IPS-18a (cell line): ENCODE data around the gene KSR2.

Experiments used
- H3K27ac ChIP-seq: one replicate; pipeline ENCODE4 v1.5.1; 2013; ENCODE audit warnings: low read length
- H3K27me3 ChIP-seq: one replicate; pipeline ENCODE4 v1.6.1; 2013; ENCODE audit warnings: mild to moderate bottlenecking, low read length; ENCODE audit not compliant: control insufficient read depth, insufficient read depth
- H3K36me3 ChIP-seq: one replicate; pipeline ENCODE4 v1.6.1; 2013; ENCODE audit warnings: low read depth, low read length; ENCODE audit not compliant: control insufficient read depth
- H3K4me1 ChIP-seq: one replicate; pipeline ENCODE4 v1.6.1; 2013; ENCODE audit warnings: low read depth, low read length; ENCODE audit not compliant: control insufficient read depth
- H3K4me3 ChIP-seq: one replicate; pipeline ENCODE4 v1.5.1; 2013; ENCODE audit warnings: low read length
- H3K9ac ChIP-seq: one replicate; pipeline ENCODE4 v1.6.1; 2013; ENCODE audit warnings: mild to moderate bottlenecking, low read length, moderate library complexity
- H3K9me3 ChIP-seq: one replicate; pipeline ENCODE4 v1.6.1; 2013; ENCODE audit warnings: low read depth, low read length; ENCODE audit not compliant: control insufficient read depth

Gene KSR2

DNA sequence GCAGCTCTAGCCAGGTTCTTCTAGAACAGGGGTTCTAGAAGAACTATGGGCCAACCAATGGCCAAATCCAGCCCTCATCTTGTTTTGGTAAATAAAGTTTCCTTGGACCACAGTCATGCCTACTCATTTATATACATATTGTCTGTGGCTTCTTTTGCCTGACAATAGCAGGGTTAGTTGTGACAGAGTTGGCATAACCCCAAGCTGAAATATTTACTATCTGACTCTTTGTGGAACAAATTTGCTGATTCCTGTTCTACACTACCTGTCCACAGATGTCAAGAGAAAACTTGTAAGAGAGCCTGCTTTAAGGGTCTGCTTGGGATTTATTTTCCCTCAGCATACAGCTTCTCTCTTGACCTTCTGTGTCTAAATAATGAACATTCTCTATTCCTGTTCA lies 289.0 kb downstream of the KSR2 start:
- Histone ChIP-seq H3K9ac (no peak overlapping the region), H3K4me1 (no peaks in the 10 kb centered on the region), H3K27me3 (no peaks in the 10 kb centered on the region), H3K36me3 (no peaks in the 10 kb centered on the region), H3K9me3 (no peaks in the 10 kb centered on the region), H3K27ac (no peak overlapping the region), H3K4me3 (no peak overlapping the region)

GRCh38 chr12:117674763-117675162 lies 294.0 kb downstream of the KSR2 start:
- Histone ChIP-seq H3K9ac (no peak overlapping the region), H3K27ac (no peak overlapping the region), H3K27me3 (no peaks in the 10 kb centered on the region), H3K9me3 (no peaks in the 10 kb centered on the region), H3K4me1 (peaks cover 3% of the 10 kb centered on the region), H3K36me3 (no peaks in the 10 kb centered on the region), H3K4me3 (no peak overlapping the region)

- H3K27me3 ChIP-seq: no peaks in the 10 kb centered on the region
- H3K4me1 ChIP-seq: peaks cover 3% of the 10 kb centered on the region
- H3K36me3 ChIP-seq: no peaks in the 10 kb centered on the region
- no peak overlapping the region for H3K9ac ChIP-seq
- no peaks in the 10 kb centered on the region for H3K9me3 ChIP-seq
- no peak overlapping the region for H3K27ac ChIP-seq
- H3K4me3 ChIP-seq: no peak overlapping the region
Measured at GRCh38 chr12:117674313-117674712, 294.5 kb downstream of the KSR2 start.

GRCh38 chr12:117671734-117672133 lies 297.1 kb downstream of the KSR2 start:
- Histone ChIP-seq H3K27me3 (no peaks in the 10 kb centered on the region), H3K27ac (no peak overlapping the region), H3K9ac (no peak overlapping the region), H3K9me3 (no peaks in the 10 kb centered on the region), H3K4me1 (peaks cover 3% of the 10 kb centered on the region), H3K4me3 (no peak overlapping the region), H3K36me3 (no peaks in the 10 kb centered on the region)

DNA sequence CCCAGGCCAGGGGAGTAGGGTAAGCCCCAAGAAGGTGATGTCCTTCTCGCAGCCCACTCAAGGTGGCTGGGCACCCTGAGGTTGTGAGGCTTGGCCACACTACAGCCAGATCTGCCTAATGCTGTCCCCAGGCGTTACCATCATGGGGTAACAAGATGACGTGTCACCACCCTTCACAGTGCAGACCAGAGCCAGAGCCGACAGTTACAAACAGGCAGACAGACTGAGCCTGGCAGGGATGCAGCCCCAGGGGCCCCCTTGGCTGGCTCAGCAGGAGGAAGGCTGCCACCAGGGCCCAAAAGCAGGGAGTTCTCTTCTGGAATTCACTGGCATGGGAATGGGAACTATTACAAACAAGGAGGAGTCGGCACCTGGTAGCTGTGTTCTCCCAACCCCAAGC lies 304.6 kb downstream of the KSR2 start:
- no peaks in the 10 kb centered on the region for H3K36me3 ChIP-seq
- no peak overlapping the region for H3K9ac ChIP-seq
- H3K27ac ChIP-seq: no peak overlapping the region
- H3K4me3 ChIP-seq: no peak overlapping the region
- H3K27me3 ChIP-seq: no peaks in the 10 kb centered on the region
- no peaks in the 10 kb centered on the region for H3K9me3 ChIP-seq
- H3K4me1 ChIP-seq: no peaks in the 10 kb centered on the region

DNA sequence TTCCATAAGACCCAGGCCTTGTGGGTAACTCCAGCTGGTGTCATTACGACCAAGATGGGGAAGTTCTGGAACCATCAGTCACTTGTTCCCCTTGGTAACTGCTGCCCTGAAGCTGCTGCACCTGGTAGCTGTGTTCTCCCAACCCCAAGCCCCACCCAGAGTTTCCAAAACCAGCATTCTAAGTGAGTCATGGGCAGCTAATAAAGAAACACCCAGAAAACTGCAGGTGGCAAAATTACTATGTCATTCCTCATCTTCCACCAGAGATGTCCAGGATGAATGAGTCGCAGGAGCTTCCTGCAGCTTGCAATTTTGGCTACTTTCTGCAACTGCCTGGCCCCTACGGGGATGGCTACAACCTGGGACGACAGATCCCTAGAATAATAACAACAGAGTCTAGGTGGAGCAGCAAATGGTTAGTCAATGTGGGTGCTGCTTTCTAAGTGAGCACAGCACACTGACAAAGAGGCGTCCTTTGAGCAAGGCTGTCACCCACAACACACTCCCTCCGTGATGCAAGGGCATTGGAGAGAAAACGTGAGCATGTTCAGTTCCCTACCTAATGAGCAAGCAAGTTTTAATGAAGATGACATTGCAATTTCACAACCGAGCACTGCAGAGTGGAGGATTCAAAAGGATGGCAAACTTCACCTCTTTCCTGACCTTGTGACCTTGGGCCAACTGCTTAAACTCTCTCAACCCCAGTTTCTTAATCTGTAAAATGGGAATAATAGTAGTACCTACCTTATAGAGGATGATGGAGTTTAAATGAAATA lies 306.0 kb downstream of the KSR2 start:
- H3K27ac ChIP-seq: no peak overlapping the region

GRCh38 chr12:117662220-117662619 lies 306.6 kb downstream of the KSR2 start:
- Histone ChIP-seq H3K27ac (no peak overlapping the region), H3K27me3 (no peaks in the 10 kb centered on the region), H3K4me3 (no peak overlapping the region), H3K9me3 (no peaks in the 10 kb centered on the region), H3K4me1 (no peaks in the 10 kb centered on the region), H3K9ac (no peak overlapping the region), H3K36me3 (no peaks in the 10 kb centered on the region)

More for the DNA sequence above, 306.0 kb downstream of the KSR2 start:
- no peaks in the 10 kb centered on the region for H3K9me3 ChIP-seq
- no peaks in the 10 kb centered on the region for H3K27me3 ChIP-seq
- no peak overlapping the region for H3K9ac ChIP-seq
- H3K4me1 ChIP-seq: no peaks in the 10 kb centered on the region
- H3K36me3 ChIP-seq: no peaks in the 10 kb centered on the region
- no peak overlapping the region for H3K4me3 ChIP-seq

GRCh38 chr12:117661471-117661870 lies 307.3 kb downstream of the KSR2 start:
- Histone ChIP-seq H3K27ac (no peak overlapping the region), H3K9ac (no peak overlapping the region), H3K36me3 (no peaks in the 10 kb centered on the region), H3K4me1 (no peaks in the 10 kb centered on the region), H3K27me3 (no peaks in the 10 kb centered on the region), H3K4me3 (no peak overlapping the region), H3K9me3 (no peaks in the 10 kb centered on the region)

GRCh38 chr12:117660896-117661295 lies 307.9 kb downstream of the KSR2 start:
- no peaks in the 10 kb centered on the region for H3K4me1 ChIP-seq
- no peaks in the 10 kb centered on the region for H3K36me3 ChIP-seq
- H3K9ac ChIP-seq: no peak overlapping the region
- no peaks in the 10 kb centered on the region for H3K9me3 ChIP-seq
- no peaks in the 10 kb centered on the region for H3K27me3 ChIP-seq
- no peak overlapping the region for H3K27ac ChIP-seq
- H3K4me3 ChIP-seq: no peak overlapping the region

DNA sequence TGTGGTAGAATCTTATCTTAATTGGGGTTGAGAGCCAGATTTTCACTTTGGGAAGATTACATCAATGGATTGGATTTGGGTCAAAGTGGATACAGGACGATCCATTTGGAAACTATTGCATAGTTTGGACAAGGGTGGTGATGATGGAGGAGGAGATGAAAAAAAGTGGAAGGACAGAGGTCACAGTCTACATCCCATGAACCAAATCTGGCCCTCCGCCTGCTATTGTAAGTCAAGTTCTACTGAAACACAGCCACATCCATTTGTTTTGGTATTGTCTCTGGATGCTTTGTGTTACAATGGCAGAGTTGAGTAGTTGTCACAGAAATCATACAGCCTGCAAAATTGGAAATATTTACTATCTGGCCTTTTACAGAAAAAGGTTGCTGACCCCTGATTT lies 310.6 kb downstream of the KSR2 start:
- Histone ChIP-seq H3K4me3 (no peak overlapping the region), H3K4me1 (no peaks in the 10 kb centered on the region), H3K9me3 (no peaks in the 10 kb centered on the region), H3K27ac (no peak overlapping the region), H3K36me3 (no peaks in the 10 kb centered on the region), H3K9ac (no peak overlapping the region), H3K27me3 (no peaks in the 10 kb centered on the region)

DNA sequence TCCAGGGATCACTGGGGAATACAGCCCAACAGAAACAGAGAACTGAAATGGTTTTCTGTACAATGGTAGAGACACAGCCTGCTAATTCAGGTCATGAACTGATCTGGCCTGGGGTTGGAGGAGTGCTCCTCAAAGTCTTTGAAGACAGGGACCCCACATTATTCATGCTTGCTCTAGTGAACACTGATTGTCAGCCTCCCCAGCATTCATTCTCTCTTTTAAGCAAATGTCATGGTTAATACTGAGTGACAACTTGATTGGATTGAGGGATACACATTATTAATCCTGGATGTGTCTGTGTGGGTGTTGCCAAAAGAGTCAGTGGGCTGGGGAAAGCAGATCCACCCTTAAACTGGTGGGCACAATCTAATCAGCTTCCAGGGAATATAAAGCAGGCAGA lies 319.0 kb downstream of the KSR2 start:
- Histone ChIP-seq H3K27me3 (no peaks in the 10 kb centered on the region), H3K4me1 (no peaks in the 10 kb centered on the region), H3K4me3 (no peak overlapping the region), H3K36me3 (no peaks in the 10 kb centered on the region), H3K27ac (no peak overlapping the region), H3K9ac (no peak overlapping the region), H3K9me3 (no peaks in the 10 kb centered on the region)

DNA sequence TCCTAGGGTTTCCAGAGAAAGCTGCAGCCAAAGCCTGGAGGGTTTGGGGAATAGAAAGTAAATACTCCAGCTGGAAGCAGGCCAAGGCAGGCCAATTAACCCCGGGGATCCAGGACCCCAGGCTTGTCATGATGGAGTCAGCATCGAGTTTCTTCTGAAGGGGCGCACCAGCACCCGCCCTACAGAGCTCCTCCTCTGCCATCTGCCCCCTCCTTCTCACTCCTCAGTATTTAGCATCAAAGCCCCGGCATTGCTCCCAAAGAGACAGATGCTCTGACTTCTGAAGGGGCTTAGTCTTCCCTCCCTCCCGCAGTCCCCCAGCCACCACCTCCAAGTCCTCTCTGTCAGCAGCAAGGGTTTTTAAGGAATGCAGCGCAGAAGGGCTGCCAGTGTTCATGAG lies 322.3 kb downstream of the KSR2 start:
- Histone ChIP-seq H3K4me3 (no peak overlapping the region), H3K9ac (no peak overlapping the region), H3K9me3 (no peaks in the 10 kb centered on the region), H3K36me3 (no peaks in the 10 kb centered on the region), H3K4me1 (no peaks in the 10 kb centered on the region), H3K27me3 (no peaks in the 10 kb centered on the region), H3K27ac (no peak overlapping the region)
